NCI-H2171 (cell line): ENCODE data around the gene ADAMTSL2.

Source experiments
- DNase-seq: peaks from one replicate; lab custom pipeline; 2025; lab: John Stamatoyannopoulos, UW

Gene ADAMTSL2

DNA sequence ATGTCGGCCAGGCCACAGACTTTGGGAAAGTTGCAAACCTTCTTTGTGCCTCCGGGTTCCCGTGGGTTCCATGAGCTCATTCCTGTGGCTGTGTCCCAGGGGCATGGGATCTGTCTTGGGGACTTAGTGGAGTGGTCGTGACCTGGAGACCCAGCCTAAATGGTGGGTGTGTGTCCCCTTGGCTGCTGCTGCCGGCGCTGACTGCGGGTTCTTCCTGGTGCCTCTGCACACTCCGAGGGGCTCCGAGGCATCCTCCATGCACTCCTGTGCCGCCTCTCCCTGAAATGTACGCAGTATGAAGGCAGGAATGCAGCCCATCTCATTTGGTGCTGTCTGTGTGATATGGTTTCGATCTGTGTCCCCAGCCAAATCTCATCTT lies 34.6 kb upstream of the ADAMTSL2 start:
- no peak for DNase-seq

GRCh38 chr9:133502112-133502511 lies 32.4 kb upstream of the ADAMTSL2 start:
- no peak for DNase-seq

- no peak for DNase-seq
Observed at GRCh38 chr9:133505186-133505830, 29.2 kb upstream of the ADAMTSL2 start.

GRCh38 chr9:133505901-133506652 lies 28.4 kb upstream of the ADAMTSL2 start:
- no peak for DNase-seq

GRCh38 chr9:133506653-133507038 lies 27.9 kb upstream of the ADAMTSL2 start:
- DNase-seq: no peak

- DNase-seq: no peak
Observed at GRCh38 chr9:133507246-133507965, 27.1 kb upstream of the ADAMTSL2 start.

GRCh38 chr9:133508046-133508445 lies 26.5 kb upstream of the ADAMTSL2 start:
- DNase-seq: no peak

DNA sequence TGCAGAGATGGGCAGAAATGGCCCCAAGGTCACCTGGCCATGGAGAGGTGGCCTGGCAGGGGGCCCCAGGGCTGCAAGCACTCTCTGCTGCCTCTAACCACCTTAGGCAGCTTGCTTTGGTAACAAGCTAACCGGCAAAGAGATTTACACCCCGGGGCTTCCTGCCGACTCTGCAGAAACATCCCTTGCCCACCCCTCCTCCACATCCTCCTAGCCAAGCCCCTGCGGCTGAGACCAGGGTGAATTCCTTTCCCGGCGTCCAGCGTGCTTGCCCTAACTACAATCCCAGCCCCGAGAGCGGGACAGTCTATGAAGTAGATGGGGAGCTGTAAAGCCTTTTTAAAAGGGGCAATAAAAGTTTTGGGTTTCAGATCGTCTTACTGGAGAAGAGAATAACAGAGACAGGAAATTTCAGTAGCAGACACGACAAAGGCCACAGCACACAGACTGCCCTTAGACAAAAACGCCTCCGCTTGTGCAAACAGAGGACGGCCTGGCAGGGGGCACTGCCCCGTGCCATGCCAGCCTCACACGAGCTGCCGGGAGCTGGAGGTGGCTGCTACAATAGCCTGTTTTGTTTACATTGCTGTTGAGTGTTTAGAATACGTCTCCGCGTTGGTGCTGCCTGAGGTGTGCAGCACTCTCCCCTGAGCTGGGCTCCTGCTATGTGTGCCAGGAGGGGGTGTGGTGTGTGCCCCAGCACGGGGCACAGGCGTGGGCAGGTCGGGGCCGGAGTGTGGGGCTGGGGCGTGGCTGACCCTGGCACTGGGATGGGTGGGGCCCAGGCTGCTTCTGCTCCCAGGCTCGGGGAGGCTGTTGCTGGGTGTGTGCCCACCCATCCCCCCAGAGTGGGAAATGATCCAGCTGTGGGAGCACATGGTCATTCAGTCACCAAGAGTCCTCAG lies 25.1 kb upstream of the ADAMTSL2 start:
- no peak for DNase-seq

GRCh38 chr9:133510926-133511505 lies 23.5 kb upstream of the ADAMTSL2 start:
- no peak for DNase-seq

DNA sequence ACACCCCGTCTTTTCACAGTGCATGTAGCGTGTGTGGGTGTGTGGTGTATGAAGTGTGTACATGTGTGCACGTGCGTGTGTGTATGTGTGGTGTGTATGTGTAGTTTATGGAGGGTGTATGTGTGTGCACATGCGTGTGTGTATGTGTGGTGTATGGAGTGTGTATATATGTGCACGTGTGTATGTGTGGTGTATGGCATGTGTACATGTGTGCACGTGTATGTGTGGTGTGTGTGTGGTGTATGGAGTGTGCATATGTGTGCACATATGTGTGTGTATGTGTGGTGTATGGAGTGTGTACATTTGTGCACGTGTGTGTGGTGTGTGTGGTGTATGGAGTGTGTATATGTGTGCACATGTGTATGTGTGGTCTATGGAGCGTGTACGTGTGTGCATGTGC lies 22.9 kb upstream of the ADAMTSL2 start:
- no peak for DNase-seq

DNA sequence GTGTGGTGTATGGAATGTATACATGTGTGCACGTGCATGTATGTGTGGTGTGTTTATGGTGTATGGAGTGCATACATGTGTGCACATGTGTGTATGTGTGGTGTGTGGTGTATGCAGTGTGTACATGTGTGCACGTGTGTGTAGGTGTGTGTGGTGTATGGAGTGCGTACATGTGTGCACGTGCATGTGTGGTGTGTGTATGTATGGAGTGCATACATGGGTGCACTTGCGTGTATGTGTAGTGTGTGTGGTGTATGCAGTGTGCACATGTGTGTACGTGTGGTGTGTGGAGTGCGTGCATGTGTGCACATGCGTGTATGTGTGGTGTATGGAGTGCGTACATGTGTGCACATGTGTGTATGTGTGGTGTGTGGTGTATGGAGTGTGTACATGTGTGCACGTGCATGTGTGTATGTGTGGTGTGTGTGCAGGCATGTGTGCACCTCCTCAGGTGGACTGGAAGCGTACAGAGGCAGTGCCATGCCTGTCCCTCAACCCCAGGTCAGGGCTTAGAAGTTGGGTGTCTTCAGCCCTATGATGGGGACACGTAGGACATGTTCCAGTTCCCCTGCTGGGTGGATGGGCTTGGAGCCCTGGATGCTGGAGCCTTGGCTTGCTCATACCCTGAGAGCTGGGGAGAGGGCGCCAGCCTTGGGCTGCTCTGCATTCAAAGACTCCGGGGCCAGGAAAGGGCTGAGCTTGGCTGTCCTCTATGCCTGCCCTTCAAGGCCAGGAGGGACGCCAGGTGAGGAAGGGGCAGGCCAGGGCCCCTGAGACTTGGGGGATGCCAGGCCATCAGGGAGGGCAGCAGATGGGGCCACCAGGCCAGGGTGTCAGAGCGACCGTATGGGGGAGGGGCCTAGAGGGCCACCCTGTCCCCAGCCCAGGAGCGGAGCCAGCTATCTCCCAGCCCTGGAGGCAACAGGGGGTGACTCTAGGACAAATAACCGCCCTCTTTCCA lies 22.0 kb upstream of the ADAMTSL2 start:
- no peak for DNase-seq

DNA sequence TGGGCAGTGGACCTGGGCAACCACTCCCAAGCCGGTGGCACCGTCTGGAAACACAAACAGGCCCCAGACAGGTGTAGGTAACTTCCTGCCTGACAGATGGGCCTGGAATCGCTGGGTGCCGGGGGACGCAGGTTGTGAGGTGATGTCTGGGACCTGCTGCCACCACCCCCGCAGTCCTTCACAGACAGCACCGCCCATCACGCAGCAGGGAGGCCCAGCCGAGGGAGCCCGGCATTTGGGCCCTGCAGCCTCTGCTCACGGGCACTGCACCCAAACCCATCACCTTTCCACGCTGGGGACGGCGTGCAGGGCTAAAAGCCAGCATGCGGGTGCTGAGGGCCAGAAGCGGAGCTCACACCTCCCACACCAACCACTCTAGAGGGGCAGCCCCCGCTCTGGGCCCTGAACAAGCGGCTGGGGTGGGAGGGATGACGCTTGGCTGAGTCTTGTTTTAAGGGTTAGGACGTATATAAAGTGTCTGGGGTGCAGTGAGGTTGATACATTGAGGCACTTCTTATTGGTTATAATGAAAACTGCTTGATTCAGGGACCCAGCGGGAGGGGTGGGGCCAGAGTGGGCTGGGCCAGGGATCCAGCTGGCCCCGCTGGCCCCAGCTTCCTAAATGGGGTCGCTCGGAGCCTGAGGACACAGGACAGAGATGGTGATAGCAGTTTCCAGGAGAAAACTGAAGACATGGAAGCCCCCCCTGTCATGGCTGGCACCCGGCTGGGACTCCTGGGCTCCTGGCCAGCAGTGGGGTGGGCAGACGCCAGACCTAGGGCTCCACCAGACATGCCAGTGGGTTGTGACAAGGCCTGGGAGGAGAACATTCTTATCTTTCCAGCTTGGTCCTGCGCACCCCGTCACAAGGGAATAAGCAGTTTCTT lies 21.0 kb upstream of the ADAMTSL2 start:
- peak; percentile 76 for DNase-seq

DNA sequence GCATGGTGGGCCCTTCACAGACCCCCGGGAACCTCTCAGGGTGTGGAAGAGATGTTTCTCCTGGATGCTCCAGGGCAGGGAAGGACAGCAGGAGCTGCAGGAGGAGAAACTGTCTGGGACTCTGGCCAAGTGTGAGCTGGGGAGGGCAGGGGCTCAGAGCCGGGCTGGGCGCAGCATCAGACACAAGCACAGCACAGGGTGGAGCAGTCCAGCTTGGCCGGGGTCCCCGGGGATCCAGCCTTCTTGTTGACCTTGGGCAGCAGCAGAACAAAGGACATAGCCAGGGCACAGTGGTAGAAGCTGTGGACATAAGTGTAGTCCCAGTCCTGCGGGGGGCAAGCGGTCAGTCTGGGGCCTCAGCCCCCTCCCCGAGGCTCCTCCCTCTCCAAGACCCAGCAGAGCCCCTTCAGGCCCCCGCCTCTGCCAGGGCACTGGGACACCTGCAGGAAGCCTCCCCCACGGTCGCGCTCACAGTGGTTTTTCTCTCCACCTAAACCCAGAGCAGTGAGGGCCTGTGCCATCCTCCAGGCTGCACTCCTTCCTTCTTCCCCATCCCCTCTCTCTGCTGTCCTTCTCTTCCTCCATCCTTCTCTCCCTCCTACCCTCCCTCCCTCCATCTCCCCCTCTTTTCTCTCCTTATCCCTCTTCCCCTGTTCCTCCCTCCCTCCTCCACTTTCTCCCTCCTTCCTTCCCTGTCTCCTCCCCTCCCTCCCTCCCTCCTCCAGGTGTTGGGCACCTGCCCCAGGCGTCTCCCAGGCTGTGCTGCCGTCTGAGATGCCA lies 19.9 kb upstream of the ADAMTSL2 start:
- DNase-seq: peak; percentile 61

- DNase-seq: no peak
Observed at GRCh38 chr9:133515240-133515610, 19.3 kb upstream of the ADAMTSL2 start.

DNA sequence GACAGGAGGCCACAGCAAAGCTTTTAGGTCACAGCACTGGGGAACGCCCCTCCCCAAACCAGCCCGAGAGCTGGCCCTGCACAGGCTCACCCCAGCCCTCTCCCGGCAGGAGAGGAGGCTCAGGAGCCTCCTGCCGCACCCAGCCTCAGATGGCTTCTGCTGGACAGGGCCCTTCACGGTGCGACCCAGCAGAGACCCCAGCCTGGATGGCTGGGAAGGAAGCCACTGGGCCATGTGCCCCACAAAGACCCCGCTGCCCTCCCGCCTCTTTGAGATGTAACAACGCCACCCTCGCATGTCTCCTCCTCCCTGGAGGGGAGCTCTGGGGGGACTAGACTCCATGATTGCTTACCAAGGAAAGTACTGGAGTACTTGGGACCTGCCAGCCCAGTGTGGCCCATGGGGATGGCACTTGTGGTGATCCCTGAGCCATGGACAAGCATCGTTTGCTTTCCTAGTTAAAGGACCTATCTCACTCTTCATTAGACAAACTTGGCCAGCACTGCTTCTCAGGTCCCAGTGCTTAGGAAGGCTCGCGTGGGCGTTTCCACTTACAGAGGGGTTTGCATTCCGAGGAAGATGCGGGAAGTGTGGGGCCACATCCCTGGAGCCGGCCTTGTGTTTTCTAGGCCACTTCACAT lies 18.8 kb upstream of the ADAMTSL2 start:
- DNase-seq: no peak

DNA sequence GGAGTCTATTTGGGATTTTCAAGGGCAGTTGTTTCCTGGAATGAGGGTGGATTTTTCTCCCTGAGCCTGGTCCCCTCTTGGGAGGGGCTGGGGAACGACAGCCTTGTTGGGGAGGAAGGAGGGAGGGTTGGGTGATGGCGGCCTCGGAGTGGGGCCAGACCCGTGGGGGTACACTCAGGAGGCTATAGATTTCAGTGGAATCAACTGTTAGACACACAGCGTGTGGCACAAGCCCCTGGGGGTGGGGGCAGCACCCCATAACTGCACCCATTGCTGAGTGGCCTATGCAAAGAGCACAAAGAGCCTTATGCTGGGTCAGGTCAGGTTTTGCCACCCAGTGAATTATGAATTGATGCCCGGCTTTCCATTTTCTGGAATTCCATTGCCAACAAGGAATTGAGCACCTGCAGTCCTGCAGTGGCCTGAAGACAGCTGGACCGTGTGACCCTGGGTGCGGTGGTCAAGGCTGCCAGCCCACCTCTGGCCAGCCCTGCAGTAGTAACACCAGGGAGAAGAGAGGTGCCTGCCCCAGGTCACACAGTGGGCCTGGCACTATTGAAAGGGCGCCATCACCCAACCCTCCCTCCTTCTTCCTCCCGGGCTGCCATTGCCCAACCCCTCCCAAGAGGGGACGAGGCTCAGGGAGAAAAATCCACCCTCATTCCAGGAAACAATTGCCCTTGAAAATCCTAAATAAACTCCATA lies 18.1 kb upstream of the ADAMTSL2 start:
- no peak for DNase-seq

DNA sequence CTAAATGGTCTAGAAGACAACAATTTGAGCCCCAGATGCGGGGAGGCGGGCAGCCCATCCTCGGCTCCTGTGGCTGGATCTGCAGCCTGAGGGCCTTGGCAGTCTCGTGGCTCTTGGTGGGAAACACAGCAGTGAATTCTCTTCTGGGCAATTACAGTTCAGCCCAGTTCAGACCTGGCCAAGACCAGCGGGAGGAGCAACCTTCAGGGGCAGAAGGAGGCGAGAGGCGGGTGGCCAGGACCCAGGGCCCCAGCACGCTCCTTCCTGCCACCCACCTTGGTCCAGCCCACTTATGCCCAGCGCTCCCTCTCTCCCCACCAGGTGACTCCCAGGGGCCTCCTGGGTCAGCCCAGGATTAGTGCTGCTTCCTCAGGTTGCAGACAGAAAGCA lies 17.5 kb upstream of the ADAMTSL2 start:
- no peak for DNase-seq

GRCh38 chr9:133517711-133518110 lies 16.8 kb upstream of the ADAMTSL2 start:
- no peak for DNase-seq
